NCI-H2107 (cell line): ENCODE results near the gene COG1.

Experiments used
- DNase-seq: peaks from one replicate; lab custom pipeline; 2025; lab: John Stamatoyannopoulos, UW

The COG1 gene

GRCh38 chr17:73172252-73172651 lies 20.6 kb upstream of the COG1 start:
- DNase-seq: no peak

- no peak for DNase-seq
Observed at GRCh38 chr17:73174126-73174525, 18.7 kb upstream of the COG1 start.

- DNase-seq: no peak
Observed at GRCh38 chr17:73175962-73176565, 16.8 kb upstream of the COG1 start.

GRCh38 chr17:73179387-73179786 lies 13.5 kb upstream of the COG1 start:
- DNase-seq: no peak

GRCh38 chr17:73179878-73180277 lies 13.0 kb upstream of the COG1 start:
- DNase-seq: no peak

GRCh38 chr17:73182616-73183310 lies 10.1 kb upstream of the COG1 start:
- DNase-seq: no peak

GRCh38 chr17:73184136-73184993 lies 8.5 kb upstream of the COG1 start:
- DNase-seq: no peak

GRCh38 chr17:73186283-73187050 lies 6.4 kb upstream of the COG1 start:
- no peak for DNase-seq

- no peak for DNase-seq
Observed at GRCh38 chr17:73187203-73187769, 5.6 kb upstream of the COG1 start.

- DNase-seq: no peak
Observed at GRCh38 chr17:73188011-73188410, 4.8 kb upstream of the COG1 start.

- DNase-seq: no peak
Observed at GRCh38 chr17:73189417-73190099, 3.3 kb upstream of the COG1 start.

- DNase-seq: no peak
Observed at GRCh38 chr17:73191443-73192205, 1.2 kb upstream of the COG1 start.

GRCh38 chr17:73192206-73192893 lies 505 bp upstream of the COG1 start:
- no peak for DNase-seq

GRCh38 chr17:73194514-73195222 lies 1.8 kb downstream of the COG1 start:
- DNase-seq: no peak

GRCh38 chr17:73196500-73196899 lies 3.6 kb downstream of the COG1 start:
- peak; percentile 64 for DNase-seq

- DNase-seq: no peak
Observed at GRCh38 chr17:73197161-73197560, 4.3 kb downstream of the COG1 start.

- DNase-seq: no peak
Observed at GRCh38 chr17:73198201-73198929, 5.5 kb downstream of the COG1 start.

GRCh38 chr17:73198930-73199260 lies 6.0 kb downstream of the COG1 start:
- DNase-seq: no peak
